Activated T-cell treated with anti-CD3 and anti-CD28 coated beads for 48 hours (primary cell): Measurements from ENCODE around the gene SPON1.
"Not testable (repeated sequence)": the region's sequence is repeated elsewhere in the genome, so short reads cannot be mapped to it uniquely, and the experiment has no call there.

ENCODE experiments used
- DNase-seq: peaks from one replicate; pipeline ENCODE4 v3.0.0-alpha.2; 2020; ENCODE audit warnings: low read depth

The SPON1 gene

DNA sequence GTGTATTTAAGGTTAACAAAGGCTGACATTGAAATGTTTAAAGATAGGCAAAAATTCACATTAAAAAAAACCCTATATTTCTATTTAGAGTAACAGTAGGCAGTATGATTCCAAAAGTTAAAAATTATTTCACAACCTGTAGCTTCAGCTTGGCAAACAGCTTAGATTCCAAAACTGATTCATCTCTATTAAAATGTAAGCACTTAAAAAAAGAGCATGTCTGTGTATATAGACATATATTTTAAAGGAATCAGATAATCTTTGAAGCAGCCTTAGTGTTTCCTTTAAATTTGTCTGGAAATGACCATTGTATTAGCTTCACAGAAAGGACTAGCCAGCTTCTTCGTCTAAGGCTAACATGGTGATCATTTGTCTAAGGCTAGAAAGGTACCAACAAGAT is 316.3 kb downstream of the SPON1 start:
- DNase-seq: not testable (repeated sequence)

- no peak for DNase-seq
These were observed 325.8 kb downstream of the SPON1 start for GRCh38 chr11:14288189-14288935.

- no peak for DNase-seq
These were observed 327.9 kb downstream of the SPON1 start for GRCh38 chr11:14290422-14290821.

DNA sequence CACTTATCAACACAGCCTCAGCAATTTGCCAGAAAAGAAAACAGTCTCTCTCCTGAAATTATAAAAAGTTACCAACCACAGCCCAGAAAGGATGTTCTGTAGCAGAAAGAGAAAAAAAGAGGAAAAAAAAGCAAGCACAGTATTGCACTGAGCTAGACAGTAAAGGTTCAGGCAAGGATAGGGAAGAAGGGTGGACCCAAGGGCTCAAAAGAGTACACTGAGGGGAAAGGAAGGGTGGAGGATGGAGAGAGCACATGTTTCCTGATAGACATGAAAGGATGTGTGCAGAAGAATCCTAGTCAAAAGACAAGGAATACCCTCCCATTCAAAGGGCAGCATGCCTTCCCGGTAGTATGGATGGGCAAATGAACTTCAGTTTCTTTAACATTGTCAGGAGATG is 337.4 kb downstream of the SPON1 start:
- no peak for DNase-seq

GRCh38 chr11:14300661-14301304 is 338.3 kb downstream of the SPON1 start:
- peak; percentile 10 for DNase-seq

DNA sequence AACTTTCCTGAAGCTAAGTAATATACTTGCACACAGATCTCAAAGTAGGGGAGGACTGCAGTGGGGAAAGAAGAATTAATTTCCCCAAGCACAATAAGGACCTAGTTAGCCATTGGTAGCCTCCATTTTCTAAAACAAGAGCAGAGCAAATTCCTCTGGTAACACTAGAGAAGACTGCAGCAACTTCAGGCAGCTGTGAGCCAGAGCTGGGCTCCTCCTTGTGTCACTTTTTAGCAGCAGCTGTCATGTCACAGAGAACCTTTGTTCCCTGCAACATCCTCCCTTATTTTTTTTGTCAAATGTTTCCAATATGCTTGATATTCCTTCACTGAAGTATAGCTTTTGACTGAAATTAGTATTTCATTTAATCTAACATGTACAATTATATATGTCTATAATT is 342.1 kb downstream of the SPON1 start:
- DNase-seq: no peak

DNA sequence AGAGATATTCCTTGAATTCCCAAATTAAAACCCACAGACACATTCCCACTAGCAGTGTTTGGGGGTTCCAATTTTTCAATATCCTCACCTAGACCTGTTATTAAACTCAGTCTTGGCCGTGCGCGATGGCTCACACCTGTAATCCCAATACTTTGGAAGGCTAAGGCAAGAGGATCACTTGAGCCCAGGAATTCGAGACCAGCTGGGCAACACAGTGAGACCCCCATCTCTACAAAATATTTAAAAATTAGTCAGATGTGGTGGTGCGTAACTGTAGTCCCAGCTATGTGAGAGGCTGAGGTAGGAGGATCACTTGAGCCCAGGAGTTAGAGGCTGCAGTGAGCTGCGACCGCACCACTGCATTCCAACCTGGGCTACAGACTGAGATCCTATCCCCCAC is 343.1 kb downstream of the SPON1 start:
- no peak for DNase-seq

- no peak for DNase-seq
These were observed 344.0 kb downstream of the SPON1 start for GRCh38 chr11:14306481-14306880.

- DNase-seq: no peak
These were observed 345.8 kb downstream of the SPON1 start for GRCh38 chr11:14308114-14308896.

- DNase-seq: no peak
These were observed 346.4 kb downstream of the SPON1 start for GRCh38 chr11:14308897-14309387.

GRCh38 chr11:14309425-14310192 is 347.1 kb downstream of the SPON1 start:
- no peak for DNase-seq

DNA sequence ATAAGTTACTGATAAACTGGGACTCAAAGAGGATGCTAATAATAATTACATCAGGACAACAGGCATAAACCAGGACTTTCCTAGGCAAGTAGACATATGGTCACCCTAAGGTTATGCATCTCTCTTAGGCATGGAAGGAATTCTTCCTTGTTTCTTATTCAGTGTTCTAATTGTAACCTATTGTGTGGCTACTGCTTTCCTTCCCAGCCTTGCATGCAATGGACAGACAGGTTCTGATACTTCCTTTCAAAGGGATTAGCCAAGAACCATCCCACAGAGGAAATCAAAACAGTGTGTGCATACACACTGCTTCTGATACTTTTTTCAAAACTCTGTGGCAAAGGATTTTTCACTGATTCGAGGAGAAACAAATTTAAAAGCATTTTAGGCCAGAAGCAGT is 348.2 kb downstream of the SPON1 start:
- no peak for DNase-seq

GRCh38 chr11:14312736-14313438 is 350.4 kb downstream of the SPON1 start:
- DNase-seq: no peak

GRCh38 chr11:14314127-14314526 is 351.6 kb downstream of the SPON1 start:
- DNase-seq: no peak

DNA sequence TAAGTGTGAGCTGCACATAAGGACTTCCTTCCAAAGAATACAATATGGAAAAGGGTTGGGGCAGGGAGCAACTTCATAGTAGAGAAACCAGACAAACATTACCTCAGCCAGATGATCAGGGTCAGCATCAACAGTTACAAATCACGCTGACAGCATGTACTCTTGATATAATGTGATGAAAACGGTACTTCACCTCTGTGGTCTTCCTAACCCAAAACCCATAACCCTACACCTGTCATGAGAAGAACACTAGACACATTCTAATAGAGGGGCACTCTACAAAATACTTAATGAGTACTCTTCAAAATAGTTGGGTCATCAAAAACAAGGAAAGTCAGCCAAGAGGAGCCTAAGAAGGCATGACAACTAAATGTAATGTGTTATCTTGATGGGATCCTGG is 352.6 kb downstream of the SPON1 start:
- no peak for DNase-seq
